Measurements from ENCODE around the gene ZNF480.
"Not testable (repeated sequence)": the region's sequence is repeated elsewhere in the genome, so short reads cannot be mapped to it uniquely, and the experiment has no call there.

ZNF480 gene
- total RNA-seq: 13.5 to 31.5 (median 25.9) reads per million in 4 donors

DNA sequence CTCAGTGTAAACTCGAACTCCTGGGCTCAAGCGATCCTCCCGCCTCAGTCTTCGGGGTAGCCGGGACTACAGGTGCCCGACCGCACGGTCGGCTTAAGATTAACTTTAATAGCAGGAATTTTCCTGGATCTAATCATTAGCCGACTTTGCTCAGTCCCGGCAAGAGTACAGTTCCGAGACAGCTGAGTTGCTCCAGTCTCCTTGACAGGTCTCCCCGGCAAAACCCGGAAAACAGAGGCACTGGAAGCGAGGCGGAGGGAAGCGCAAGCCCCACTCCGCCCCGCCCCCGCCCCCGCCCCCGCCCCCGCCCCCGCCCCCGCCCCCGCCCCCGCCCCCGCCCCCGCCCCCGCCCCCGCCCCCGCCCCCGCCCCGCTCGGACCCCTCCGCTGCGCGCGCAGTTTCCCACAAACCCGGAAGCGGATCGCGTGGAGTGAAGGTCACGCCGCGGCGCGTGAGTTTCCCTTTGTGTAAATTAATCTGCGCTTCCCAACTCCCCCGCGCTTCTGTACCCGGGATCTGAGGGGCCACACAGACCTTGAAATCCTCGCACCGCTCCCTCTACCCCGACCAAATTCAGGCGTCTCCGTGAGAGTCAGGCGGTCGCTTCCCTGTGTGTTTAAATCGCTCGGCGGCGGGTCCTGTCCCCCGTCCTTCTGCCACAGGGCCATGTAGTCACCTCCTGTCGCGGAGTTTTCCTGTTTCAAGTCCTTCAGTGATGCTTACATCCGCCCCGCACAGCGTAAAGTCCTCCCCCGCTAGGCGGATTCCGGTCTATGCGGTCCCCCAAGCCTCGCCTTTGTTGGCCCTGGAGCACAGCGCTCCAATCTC lies at the start of gene ZNF480:
Gene ZNF480 (plus strand): TSS at position 397 of the 828 bp plus-strand sequence. CDS start 3,244 bp downstream, outside the sequence.
- DNase-seq: peak; percentile 77 to 87 (median 81)

DNA sequence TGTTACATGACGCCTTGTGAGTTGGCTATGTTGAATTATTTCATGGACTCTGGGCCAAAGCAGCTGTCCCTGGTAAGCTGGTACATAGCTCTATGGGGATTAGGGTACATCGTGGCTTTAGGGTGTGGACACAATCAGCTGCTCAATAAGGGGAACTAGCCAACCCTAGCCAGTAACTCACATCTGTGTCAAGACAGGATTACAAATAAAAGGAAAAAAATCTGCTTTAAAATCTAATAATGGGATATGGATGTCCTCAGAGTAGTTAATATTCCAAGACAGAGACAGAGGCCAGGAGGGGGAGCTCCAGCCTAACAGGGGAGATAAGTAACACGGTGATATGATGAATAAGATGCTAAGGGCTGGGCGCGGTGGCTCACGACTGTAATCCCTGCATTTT lies 48.7 kb upstream of the ZNF480 start:
- peak; percentile 7 to 60 (median 34) for DNase-seq

DNA sequence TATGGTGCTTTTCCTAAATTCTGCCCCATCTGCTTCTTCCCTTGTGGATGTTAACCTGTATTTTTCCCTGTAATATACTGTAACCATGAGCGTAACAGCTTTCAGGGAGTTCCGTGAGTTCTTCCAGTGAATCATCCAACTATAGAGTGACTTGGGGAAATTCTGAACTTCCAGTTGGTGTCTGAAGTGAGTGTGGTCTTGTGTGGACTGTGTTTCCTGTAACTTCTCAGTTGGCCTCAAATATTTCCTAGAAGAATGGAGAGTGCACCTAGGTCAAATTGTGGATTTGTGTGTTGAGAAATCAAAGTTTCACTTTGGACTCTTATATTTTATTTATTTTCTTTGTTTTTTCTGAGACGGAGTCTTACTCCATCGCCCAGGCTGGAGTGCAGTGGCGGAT lies 38.5 kb upstream of the ZNF480 start:
- no peak for DNase-seq

DNA sequence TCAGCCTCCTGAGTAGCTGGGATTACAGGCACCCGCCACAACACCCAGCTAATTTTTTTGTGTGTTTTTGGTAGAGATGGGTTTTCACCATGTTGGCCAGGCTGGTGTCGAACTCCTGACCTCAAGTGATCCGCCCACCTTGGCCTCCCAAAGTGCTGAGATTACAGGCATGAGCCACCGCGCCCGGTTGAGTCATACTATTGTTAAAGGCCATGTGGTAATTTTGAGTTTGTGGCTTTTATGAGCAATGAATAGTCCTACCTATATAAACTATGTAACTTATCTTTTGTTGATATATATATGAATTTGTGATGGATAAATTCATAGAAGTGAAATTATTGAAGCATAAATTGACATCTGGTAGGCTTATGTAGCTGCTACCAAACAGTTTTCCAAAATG lies 31.4 kb upstream of the ZNF480 start:
- DNase-seq: not testable (repeated sequence)

DNA sequence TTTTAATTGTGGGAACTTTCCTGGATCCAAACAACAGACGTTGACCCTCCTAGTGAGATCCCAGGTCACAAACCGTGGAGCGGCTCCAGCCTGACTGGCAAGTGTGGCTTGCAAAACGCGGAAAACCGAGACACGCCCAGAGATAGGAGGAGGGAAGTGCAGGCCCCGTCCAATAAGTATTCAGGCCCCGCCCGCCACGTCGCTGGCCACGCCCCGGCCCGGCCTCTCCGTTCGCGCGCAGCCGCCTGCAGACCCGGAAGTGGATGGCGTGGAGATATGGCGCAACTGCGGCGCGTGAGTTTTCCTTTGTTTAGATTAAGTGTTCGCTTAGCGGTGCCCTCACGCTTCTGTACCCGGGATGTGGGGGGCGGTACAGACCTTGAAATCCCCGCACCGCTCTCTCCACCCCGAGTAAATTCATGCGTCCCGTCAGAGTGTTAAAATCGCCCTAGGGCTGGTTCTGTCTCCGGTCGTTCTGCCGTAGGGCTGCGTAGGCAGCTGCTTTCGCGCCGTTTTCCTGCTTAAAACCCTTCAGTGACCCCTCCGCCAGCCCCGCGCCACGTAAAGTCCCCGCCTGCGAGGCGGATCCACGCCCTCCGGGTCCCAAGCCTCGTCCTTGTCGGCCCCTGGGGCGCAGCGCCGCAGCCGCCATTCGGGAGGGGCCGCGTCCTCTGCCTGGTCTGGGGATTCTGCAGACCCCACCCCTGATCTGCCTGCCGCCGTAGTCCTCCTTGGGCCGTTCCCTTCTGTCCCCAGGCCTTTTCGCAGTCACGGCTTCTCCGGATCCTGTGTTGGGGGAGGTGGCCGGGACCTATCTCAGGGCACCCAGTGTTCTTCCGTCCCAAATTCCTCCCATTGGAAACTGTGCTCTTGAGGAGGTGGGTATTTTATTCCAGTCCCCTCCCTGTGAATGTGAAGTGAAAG lies 27.4 kb upstream of the ZNF480 start, which contains the start of gene ZNF766:
Gene ZNF766 (plus strand): TSS at position 250 of the 924 bp plus-strand sequence. CDS start 27 bp downstream, at position 277.
- peak; percentile 91 to 95 (median 94) for DNase-seq

DNA sequence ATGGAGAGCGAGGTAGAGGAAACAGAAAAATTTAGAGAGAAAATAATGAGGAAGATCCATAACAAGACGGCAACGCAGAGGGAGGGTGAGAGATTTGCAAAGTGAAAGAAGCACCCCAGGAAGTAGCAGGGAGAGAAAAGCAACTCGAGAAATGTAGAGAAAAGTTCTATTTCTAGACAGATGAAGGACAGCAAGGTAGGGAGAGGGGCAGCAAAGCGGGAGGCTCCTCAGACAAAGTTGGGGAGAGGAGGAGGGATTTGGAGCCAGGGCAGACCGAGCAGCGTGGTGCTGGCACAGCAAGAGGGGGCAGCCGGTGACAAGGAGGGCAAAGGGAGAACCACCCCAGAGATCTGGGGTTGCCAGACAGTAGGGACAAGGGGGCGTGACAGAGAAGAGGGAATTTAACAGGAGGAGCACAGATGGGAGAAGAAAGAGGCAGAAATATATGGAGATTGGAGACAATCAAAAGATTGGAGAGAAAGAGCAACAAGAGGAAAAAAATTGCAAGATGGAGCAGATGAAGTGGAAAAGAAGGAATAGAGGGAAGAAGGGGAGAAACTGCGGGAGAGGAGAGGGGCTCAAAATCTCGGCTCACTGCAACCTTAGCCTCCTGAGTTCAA lies 26.6 kb upstream of the ZNF480 start:
- peak in 1 of 5 donors; percentile 13 for DNase-seq

DNA sequence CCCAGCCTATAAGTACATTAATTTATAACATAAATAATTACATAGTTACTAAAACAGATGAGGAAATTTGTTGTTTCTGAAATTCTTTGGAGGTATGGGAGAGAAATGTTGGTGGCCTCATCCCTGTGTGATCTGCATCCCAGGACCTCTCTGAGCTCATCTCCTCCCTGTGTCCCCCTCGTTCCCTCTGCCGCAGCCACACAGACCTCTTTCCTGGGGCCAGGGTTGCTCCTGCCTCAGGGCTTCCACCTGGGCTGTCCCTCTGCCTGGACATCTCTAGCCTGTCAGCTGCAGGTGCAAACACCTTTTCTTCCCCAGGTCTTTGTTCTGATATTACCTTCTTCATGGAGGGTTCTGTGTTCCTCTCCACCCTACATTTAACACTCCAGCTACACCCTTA lies 23.7 kb upstream of the ZNF480 start:
- DNase-seq: no peak

DNA sequence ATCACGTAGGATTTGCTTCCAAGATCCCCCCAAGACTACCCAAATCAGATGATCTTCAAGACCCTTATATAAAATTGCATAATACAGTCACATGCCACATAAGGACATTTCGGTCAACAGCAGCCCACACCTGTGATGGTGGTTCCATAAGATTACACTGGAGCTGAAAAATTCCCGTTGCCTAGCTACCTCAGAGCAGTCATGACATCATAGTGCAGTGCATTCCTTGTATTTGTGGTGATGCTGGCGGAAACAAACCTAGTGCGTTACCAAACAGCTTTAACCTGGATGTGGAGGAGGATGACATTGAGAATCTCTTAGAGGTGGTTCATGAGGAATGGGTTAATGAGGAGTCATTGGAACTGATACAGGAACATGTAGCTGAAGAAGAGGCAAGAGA lies 22.8 kb upstream of the ZNF480 start:
- DNase-seq: no peak

DNA sequence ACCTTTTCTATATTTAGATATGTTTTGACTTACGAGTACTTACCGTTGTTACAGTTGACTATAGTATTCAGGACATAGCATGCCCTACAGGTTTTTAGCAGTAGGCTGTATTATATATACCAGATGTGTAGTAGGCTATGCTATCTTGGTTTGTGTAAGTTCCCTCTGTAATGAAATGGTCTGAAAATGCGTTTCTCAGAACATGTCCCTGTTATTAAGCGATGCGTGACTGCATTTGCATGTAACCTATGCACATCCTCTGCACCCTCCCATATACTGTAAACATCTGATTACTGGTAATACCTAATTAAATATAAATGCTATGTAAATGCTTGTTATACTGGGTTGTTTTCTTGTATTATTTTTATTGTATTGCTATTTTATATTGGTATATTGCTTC lies 21.0 kb upstream of the ZNF480 start:
- DNase-seq: no peak

DNA sequence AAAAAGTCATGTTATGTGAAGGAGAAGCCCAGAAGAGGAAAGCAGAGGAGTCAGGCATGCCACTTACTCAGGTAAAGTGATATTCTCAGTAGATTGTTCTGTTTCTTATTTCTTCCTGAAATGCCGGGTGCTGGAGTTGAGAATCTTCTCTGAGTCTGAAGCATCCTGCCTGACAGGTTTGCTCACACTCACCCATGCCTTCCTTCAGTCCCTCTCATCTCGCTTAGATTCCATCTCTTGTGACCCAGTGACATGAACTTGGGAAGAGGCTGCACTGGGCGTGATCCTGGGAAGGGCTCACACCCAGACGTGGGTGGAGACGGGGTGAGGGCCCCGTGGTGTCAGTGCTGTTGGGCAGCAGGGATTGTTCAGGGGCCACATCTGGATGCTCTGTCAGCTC lies 19.5 kb upstream of the ZNF480 start:
- no peak for DNase-seq

DNA sequence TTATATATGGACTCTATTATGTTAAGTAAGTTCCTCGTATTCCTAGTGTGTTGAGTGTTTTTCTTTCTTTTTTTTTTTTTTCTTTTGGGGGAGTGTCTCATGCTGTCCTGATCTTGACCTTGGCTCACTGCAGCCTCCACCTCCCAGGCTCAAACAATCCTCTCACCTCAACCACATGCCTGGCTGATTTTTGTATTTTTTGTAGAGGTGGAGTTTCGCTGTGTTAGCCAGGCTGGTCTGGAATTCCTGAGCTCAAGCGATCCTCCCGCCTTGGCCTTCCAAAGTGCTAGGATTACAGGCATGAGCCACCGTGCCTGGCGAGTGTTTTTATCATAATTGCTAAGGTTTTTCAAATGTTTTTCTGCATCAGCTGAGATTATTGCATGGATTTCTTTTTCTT lies 10.7 kb upstream of the ZNF480 start:
- no peak for DNase-seq

DNA sequence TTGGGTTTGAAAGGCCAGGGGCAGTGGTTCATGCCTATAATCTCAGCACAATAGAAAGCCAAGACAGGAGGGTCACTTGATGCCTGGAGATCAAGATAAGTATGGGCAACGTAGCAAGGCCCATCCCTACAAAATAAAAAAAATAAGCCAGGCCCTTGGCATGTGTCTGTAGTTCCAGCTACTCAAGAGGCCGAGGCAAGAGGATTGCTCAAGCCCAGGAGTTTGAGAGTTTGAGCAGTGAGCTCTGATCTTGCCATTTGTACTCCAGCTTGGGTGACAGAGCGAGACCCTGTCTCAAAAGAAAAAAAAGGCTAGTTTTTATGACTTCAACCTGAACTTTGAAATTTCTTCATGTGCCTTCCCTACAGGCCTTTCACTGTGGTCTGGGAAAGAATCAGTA lies 5.2 kb upstream of the ZNF480 start:
- no peak for DNase-seq

DNA sequence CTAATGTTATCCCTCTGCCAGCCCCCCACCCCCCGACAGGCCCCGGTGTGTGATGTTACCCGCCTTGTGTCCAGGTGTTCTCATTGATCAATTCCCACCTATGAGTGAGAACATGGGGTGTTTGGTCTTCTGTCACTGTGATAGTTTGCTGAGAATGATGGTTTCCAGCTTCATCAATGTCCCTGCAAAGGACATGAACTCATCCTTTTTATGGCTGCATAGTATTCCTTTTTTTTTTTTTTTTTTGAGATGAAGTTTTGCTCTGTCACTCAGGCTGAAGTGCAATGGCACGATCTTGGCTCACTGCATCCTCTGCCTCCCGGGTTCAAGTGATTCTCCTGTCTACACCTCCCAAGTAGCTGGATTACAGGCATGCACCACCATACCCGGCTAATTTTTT lies 4.0 kb upstream of the ZNF480 start:
- not testable (repeated sequence) for DNase-seq

DNA sequence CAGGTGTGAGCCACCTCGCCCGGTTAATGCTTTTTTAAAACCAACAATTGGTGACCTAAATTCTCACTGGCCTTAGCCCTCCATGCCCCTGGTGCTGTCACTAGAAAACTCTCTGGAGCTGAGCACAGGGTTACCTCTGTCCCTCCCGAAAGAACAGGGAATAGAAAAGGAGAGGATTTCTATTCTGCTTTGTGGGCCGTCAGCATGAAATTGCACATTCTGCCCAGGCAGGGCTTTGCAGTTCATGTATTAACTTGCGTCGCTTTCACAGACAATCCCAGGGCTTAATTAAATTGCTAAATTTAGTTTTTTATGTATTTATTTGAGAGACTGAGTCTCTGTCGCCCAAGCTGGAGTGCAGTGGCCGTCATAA lies 583 bp upstream of the ZNF480 start:
- DNase-seq: no peak

DNA sequence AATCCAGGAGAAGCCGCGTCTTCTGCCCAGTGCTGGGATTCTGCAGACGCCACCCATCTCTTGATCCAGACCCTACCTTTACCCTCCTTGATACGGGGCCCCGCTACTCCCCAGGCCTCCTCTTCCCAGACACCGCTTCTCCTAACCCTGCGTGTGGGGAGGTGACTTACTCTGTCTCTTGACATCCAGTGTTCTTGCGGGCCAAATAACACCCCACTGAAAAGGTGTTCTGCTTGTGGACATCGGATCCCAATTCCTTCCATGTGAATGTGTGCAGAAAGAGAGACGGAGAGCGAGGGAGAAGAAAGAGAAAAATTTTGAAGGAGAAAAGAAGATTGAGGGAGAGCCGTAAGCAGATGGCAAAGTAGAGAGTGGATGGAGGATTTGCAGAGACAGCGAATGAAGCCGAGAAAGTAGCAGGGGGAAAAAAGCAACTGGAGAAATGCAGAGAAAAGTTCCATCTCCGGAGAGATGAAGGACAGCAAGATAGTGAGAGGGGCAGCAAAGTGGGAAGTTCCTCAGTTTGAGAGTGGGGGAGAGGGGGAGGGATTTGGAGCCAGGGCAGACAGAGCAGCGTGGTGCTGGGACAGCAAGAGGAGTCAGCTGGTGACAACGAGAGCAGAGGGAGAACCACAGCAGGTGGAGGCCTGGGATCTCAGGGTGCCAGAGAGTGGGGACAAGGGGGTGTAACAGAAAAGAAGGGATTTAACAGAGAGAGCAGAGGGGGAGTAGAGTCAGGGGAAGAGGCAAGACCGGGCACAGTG lies 814 bp downstream of the ZNF480 start:
- DNase-seq: no peak

DNA sequence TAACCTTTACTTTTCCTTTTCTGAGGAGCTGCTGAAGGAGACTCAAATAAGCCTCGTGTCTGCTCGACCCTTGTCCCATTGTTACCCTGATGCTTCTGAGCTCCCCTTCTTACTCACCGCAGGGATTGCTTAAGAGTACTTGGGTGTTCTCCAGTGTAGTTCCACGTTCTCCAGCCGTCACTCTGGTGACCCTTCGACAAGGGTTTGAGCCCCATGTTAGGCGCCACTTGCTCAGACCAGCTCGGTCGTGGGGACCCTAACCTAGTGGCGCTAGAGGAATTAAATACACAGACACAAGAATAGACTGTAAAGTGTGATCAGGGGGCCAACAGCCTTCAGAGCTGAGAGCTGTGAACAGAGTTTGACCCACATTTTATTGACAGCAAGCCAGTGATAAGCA lies 10.3 kb downstream of the ZNF480 start:
- no peak for DNase-seq

DNA sequence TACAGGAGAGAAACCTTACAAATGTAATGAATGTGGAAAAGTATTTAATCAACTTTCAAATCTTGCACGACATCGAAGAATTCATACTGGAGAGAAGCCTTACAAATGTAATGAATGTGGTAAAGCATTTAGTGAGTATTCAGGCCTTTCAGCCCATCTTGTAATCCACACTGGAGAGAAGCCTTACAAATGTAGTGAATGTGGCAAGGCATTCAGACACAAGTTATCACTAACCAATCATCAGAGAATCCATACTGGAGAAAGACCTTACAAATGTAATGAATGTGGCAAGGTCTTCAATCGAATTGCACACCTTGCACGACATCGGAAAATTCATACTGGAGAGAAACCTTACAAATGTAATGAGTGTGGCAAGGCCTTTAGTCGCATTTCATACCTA lies 25.5 kb downstream of the ZNF480 start:
- no peak for DNase-seq

DNA sequence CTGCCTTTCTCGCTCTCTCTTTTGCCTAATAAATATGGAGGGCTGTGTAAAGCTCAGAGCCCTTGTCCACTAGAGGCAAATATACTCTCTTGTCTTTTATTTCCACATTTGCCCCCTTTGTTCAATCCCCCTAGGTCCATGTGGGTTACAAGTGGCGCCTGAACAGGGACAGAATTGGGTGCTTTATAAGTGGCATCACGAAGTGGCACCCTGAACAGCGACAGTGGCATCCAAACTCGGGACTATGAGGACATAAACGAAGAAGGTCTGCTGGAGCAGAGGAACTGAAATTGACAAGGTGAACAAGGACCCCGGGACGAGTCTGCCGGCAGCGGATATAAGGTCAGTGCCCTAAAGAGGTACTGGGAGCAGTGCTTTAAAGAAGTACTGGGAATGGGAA lies 34.8 kb downstream of the ZNF480 start:
- no peak for DNase-seq

DNA sequence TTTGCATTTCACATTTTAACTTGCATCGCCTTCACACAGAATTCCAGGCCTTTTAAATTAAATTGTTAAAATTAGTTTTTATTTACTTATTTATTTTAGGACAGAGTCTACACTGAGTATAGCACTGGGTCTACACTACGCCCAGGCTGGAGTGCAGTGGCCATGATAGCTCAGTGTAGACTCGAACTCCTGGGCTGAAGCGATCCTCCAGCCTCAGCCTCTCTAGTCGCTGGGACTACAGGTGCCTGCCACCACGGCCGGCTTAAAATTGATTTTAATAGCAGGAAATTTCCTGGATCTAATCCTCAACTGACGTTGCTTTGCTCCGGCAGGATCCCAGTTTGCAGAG lies 38.8 kb downstream of the ZNF480 start:
- DNase-seq: no peak

DNA sequence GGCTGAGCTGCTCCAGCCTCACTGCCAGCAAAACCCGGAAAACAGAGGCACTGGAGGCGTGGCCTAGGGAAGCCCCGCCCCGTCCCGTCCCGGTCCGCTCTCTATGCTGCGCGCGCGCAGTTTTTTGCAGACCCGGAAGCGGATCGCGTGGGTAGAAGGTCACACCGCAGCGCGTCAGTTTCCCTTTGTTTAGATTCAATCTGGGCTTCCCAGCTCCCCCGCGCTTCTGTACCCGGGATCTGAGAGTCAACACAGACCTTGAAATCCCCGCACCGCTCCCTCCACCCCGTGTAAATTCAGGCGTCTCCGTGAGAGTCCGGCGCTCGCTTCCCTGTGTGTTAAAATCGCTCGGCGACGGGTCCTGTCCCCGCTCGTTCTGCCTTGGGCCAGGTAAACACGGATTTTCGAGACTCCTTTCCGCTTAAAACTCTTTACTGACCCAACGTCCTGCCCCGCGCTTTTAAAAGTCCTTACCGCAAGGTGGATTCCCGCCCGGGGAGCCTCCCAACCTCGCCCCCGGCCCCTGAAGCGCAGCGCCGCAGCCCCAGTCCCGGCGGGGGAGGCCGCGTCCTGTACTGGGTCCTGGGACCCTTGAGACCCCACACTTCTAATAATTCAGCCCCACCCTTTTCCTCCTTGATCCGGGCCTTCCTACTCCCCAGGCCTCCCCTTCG lies 39.3 kb downstream of the ZNF480 start, which contains the start of gene ZNF610:
Gene ZNF610 (plus strand): TSS at position 127 of the 674 bp plus-strand sequence. CDS start 12,930 bp downstream, outside the sequence.
- peak; percentile 72 to 84 (median 81) for DNase-seq

DNA sequence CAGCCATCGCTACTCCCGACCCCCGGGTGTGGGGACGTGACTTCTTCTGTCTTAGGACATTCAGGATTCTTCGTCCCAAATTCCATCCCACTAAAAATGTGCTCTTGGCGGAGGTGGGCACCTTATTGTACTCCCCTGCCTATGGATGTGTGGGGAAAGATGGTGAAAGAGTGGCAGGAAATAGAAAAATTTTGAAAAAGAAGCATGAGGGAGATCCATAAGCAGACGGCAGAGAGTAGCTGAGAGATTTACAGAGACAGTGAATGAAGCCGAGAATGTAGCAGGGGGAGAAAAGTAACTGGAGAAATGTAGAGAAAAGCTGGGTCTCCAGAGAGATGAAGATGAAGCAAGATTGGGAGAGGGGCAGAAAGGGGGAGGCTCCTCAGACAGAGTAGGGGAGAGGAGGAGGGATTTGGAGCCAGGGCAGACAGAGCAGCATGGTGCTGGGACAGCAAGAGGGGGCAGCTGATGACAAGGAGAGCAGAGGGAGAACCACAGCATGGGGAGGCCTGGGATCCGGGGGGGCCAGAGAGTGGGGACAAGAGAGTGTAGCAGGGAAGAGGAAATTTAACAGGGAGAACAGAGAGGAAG lies 39.9 kb downstream of the ZNF480 start:
- no peak for DNase-seq
